Activated B cell treated with CpG ODN at 0.5 μM for 24 hours (primary cell): ENCODE results near the gene WNK1. TPM values are rescaled to one million over a fixed set of nuclear protein-coding genes. Genes with fewer than 3 reads are reported as not detected.

Experiments
- ATAC-seq: fragments of 200-7000 bp; cut with Tn5 transposase; one replicate; pipeline ENCODE4 v1.10.0; 2021; ENCODE audit warnings: low read depth, mild to moderate bottlenecking, moderate library complexity
- CTCF ChIA-PET: fragments of 350-600 bp; sonication (Branson Sonifier 250); formaldehyde crosslinking; loops from one replicate; lab custom pipeline; 2021; ENCODE audit warnings: antibody characterized with exemption; lab: Charles Lee
- POLR2A ChIA-PET: fragments of 350-600 bp; sonication (Branson Sonifier 250); formaldehyde crosslinking; loops from one replicate; lab custom pipeline; 2021; ENCODE audit warnings: antibody characterized with exemption; lab: Charles Lee
- DNase-seq: peaks from one replicate; pipeline ENCODE4 v3.0.0; 2022
- H3K27ac Mint-ChIP-seq: one replicate; pipeline ENCODE4 v1.8.0; 2020; ENCODE audit warnings: mixed read lengths
- H3K27me3 Mint-ChIP-seq: one replicate; pipeline ENCODE4 v1.8.0; 2021; ENCODE audit warnings: mixed read lengths
- H3K36me3 Mint-ChIP-seq: one replicate; pipeline ENCODE4 v1.8.0; 2021; ENCODE audit warnings: low read depth, mixed read lengths
- H3K4me1 Mint-ChIP-seq: one replicate; pipeline ENCODE4 v1.8.0; 2021; ENCODE audit warnings: mixed read lengths
- H3K4me3 Mint-ChIP-seq: one replicate; pipeline ENCODE4 v1.8.0; 2020; ENCODE audit warnings: mild to moderate bottlenecking, mixed read lengths
- H3K9me3 Mint-ChIP-seq: one replicate; pipeline ENCODE4 v1.8.0; 2020; ENCODE audit warnings: mixed read lengths
- intact Hi-C: fragments of 100-400 bp; cut with micrococcal nuclease; formaldehyde crosslinking; loops from one replicate; pipeline ENCODE4 v1.15.1; 2024
- total RNA-seq: library from RNA; stranded (reverse); gene quantifications from 2 replicates; pipeline ENCODE4 v1.2.3, GENCODE V29; 2022
- TF ChIP-seq, protein P1 (sequence below): fragments of 200-600 bp; IDR thresholded peaks from one replicate; pipeline ENCODE4 v1.8.0; 2022; ENCODE audit warnings: antibody characterized with exemption, mild to moderate bottlenecking

The WNK1 gene
- total RNA-seq, 1 donor from 2014 or later: 155 TPM

DNA sequence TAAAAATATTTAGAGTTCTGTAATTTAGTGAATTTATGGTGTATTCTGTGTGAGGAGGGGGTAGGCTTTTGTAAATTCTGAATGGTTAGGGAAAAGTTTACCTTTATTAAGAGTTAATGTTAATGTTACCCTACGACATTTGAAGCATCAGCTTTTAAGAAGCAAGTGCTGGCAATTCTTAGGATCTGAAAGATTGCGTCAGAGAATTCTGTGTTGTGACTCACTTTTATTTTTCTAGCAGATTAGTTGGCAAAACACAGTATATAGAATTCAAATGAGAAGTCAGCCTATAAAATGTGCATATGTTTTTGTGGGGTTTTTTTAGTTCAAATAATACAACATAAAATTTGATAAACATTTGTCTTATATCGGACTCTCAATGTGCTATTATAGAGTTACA lies 99.5 kb downstream of the WNK1 start:
- TF ChIP-seq, protein P1, sequence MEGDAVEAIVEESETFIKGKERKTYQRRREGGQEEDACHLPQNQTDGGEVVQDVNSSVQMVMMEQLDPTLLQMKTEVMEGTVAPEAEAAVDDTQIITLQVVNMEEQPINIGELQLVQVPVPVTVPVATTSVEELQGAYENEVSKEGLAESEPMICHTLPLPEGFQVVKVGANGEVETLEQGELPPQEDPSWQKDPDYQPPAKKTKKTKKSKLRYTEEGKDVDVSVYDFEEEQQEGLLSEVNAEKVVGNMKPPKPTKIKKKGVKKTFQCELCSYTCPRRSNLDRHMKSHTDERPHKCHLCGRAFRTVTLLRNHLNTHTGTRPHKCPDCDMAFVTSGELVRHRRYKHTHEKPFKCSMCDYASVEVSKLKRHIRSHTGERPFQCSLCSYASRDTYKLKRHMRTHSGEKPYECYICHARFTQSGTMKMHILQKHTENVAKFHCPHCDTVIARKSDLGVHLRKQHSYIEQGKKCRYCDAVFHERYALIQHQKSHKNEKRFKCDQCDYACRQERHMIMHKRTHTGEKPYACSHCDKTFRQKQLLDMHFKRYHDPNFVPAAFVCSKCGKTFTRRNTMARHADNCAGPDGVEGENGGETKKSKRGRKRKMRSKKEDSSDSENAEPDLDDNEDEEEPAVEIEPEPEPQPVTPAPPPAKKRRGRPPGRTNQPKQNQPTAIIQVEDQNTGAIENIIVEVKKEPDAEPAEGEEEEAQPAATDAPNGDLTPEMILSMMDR: no peak
- H3K4me1 Mint-ChIP-seq: peaks cover 30% of the 10 kb centered on the region
- H3K27me3 Mint-ChIP-seq: no peaks in the 10 kb centered on the region
- no peak for DNase-seq
- intact Hi-C loops: no loop called here
- ChIA-PET POLR2A (no interaction called here), CTCF (no interaction called here)
- no peaks in the 10 kb centered on the region for H3K9me3 Mint-ChIP-seq
- peak overlapping the region; percentile 5 for H3K27ac Mint-ChIP-seq
- no peak for ATAC-seq
- no peak overlapping the region for H3K4me3 Mint-ChIP-seq
- H3K36me3 Mint-ChIP-seq: peaks cover 19% of the 10 kb centered on the region

DNA sequence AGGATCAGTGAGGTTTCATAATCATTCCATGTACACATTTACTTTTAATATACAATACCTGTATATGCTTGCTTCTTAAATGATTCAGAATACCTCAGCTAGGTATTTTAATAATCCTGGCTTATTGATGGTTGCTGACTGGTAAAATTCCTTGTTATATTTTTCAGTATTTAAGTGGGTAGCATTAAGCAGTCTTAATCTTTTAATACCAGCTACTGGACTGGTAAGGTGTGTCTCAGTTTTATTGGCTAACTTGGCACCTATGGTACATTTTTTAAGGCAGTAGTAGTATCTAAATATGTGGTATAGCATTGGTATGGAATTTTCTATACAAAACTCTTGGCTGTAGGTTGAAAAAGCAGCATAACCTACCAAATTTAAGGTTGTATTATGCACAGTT lies 100.5 kb downstream of the WNK1 start:
- CTCF ChIA-PET: no interaction called here
- DNase-seq (no peak), ATAC-seq (no peak)
- POLR2A ChIA-PET: no interaction called here
- no peak overlapping the region for H3K4me3 Mint-ChIP-seq
- TF ChIP-seq, protein P1: no peak
- H3K27ac Mint-ChIP-seq: no peak overlapping the region
- no peaks in the 10 kb centered on the region for H3K9me3 Mint-ChIP-seq
- H3K36me3 Mint-ChIP-seq: peaks cover 28% of the 10 kb centered on the region
- no peaks in the 10 kb centered on the region for H3K27me3 Mint-ChIP-seq
- intact Hi-C loops: no loop called here
- H3K4me1 Mint-ChIP-seq: peaks cover 27% of the 10 kb centered on the region

DNA sequence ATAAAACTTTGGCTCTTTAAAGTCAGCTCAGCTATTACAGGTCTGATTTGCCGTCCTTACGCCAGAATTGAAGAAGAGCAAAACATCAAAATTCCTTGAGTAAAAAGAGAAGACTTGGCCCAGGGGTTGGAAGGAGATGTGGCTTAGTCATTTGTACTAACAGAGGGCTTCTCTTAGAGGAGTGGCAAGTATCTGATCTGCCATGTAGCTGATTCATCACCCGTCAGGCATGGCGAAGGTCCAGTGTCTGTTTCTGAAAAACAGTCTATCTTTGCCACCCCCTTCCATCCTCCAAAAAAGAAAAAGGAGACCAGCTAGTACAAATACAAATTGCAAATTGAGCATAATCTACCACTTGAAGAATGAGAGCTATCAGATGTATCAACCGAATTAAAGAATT lies 105.2 kb downstream of the WNK1 start:
- no peak for DNase-seq
- no peak overlapping the region for H3K4me3 Mint-ChIP-seq
- peaks cover 61% of the 10 kb centered on the region for H3K36me3 Mint-ChIP-seq
- CTCF ChIA-PET: interaction anchor here (0.8 to 1.3 kb wide), 2 partner anchors 106 to 241 kb away, joined by 3 to 4 read pairs; no protein-coding TSS in a partner anchor
- ATAC-seq: no peak
- H3K9me3 Mint-ChIP-seq: no peaks in the 10 kb centered on the region
- H3K4me1 Mint-ChIP-seq: no peaks in the 10 kb centered on the region
- POLR2A ChIA-PET: no interaction called here
- no peak overlapping the region for H3K27ac Mint-ChIP-seq
- TF ChIP-seq, protein P1: no peak
- intact Hi-C loops: loop anchor here (5.0 kb wide), 1 partner anchor 35 kb away; no protein-coding TSS in a partner anchor
- no peaks in the 10 kb centered on the region for H3K27me3 Mint-ChIP-seq

DNA sequence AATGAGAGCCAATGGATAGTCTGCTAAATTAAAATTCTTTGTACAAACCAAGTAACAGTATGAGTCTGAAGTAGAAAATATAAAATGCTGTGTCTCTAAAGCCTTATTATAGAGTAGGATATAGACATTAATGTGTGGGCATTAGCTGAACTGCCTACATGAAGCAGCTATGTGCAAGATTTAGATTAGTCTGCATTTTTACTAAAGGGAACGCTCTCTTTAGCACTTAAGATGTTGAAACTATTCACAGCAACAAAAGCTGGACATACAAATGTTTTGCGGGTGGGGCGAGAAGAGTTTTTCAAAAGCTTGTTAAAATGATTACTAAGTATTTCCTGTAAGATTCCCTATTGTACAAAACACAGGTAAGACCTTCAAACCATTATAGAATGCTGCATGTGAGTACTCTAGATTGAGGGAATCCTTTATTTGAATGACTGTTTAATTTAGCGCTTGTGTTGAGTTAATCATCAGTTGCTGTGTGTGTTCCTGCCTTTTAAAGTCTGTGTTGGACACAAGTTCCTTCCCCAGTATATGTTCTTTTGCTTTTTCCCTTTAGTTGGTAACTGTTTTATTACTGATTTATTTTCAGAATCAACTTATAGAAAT lies 110.0 kb downstream of the WNK1 start:
- intact Hi-C loops: no loop called here
- H3K36me3 Mint-ChIP-seq: peaks cover 81% of the 10 kb centered on the region

DNA sequence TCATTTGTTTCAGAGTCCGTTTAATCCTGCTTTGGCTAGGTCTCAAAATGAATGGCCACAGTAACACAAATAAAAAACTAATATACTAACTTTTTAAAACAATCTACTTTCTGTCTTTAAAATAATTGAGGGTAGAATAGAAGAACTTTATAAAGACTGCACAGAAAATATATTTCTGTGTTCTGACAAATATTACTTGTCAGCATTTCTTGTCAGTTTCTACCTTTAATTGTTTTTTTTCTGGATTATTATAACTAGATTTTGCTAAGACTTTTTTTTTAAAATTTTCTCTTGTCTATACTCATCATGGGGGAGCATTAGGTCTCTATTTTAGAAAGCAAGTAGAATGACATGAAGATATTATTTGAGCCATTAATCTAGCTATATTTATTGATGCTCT lies 110.9 kb downstream of the WNK1 start:
- Mint-ChIP-seq H3K4me1 (no peaks in the 10 kb centered on the region), H3K36me3 (peaks cover 81% of the 10 kb centered on the region), H3K27ac (no peak overlapping the region), H3K9me3 (no peaks in the 10 kb centered on the region), H3K4me3 (no peak overlapping the region), H3K27me3 (no peaks in the 10 kb centered on the region)
- ChIA-PET POLR2A (no interaction called here), CTCF (no interaction called here)
- DNase-seq (no peak), ATAC-seq (no peak)
- intact Hi-C loops: no loop called here
- TF ChIP-seq, protein P1: no peak

More for the DNA sequence above, 110.0 kb downstream of the WNK1 start:
- Mint-ChIP-seq H3K27me3 (no peaks in the 10 kb centered on the region), H3K4me3 (no peak overlapping the region), H3K27ac (no peak overlapping the region), H3K9me3 (no peaks in the 10 kb centered on the region), H3K4me1 (no peaks in the 10 kb centered on the region)
- POLR2A ChIA-PET: no interaction called here
- no peak for ATAC-seq
- no peak for DNase-seq
- CTCF ChIA-PET: no interaction called here
- TF ChIP-seq, protein P1: no peak
